Measurements from ENCODE around the gene HSD11B1. TPM values are rescaled to one million over a fixed set of nuclear protein-coding genes. Genes with fewer than 3 reads are reported as not detected.

The HSD11B1 gene
- total RNA-seq, 2 experiments from 2014 or later = 0.33 TPM; not detected in 1

DNA sequence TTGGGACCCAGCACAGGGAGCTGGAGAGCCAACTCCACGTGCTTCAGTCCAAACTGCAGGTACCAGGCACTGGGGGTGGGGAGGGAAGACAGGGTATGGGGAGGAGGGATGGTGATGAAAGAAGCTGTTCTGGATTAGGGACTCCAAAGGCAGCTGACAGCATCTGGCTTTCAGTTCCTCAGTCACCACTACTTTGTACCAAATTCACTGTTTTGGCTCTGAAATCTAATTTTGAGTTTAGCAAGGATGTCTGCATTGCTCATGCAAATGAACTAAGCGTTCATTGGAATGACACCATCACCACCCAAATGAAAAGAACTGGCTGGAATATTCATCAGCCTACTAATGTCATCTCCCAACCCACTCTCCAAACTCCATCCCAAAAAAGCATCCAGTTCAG is 71.0 kb downstream of the HSD11B1 start:
- no peaks in the 10 kb centered on the region for H3K9me3 ChIP-seq (ENCODE audit: control insufficient read depth in 1 of 2, insufficient read depth in 1 of 2, low read length in 2 of 2)
- Mint-ChIP-seq H3K4me3 (no peak overlapping the region), H3K4me1 (ENCODE audit: low read depth) (peaks cover 31% of the 10 kb centered on the region), H3K36me3 (ENCODE audit: low read depth) (peaks cover 37% of the 10 kb centered on the region), H3K27ac (no peak overlapping the region), H3K27me3 (no peaks in the 10 kb centered on the region), H3K9me3 (no peaks in the 10 kb centered on the region)
- peaks cover 87% of the 10 kb centered on the region for H3K36me3 ChIP-seq (ENCODE audit: insufficient read depth, low read length)
- H3K27ac ChIP-seq (ENCODE audit: low read depth in 1 of 2, low read length in 2 of 2) = peak overlapping the region in 1 of 2 donors; percentile 29
- no peak overlapping the region for H3K4me3 ChIP-seq (ENCODE audit: low read length)
- TF ChIP-seq, protein P1, sequence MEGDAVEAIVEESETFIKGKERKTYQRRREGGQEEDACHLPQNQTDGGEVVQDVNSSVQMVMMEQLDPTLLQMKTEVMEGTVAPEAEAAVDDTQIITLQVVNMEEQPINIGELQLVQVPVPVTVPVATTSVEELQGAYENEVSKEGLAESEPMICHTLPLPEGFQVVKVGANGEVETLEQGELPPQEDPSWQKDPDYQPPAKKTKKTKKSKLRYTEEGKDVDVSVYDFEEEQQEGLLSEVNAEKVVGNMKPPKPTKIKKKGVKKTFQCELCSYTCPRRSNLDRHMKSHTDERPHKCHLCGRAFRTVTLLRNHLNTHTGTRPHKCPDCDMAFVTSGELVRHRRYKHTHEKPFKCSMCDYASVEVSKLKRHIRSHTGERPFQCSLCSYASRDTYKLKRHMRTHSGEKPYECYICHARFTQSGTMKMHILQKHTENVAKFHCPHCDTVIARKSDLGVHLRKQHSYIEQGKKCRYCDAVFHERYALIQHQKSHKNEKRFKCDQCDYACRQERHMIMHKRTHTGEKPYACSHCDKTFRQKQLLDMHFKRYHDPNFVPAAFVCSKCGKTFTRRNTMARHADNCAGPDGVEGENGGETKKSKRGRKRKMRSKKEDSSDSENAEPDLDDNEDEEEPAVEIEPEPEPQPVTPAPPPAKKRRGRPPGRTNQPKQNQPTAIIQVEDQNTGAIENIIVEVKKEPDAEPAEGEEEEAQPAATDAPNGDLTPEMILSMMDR (IDR thresholded peaks at IDR 0.05) = no peak
- ChIA-PET CTCF (interaction anchor here (1.5 kb wide), 1 partner anchor 52 kb away, joined by 4 read pairs; the partner anchor contains the start of gene UTP25), POLR2A (interaction anchor here (1.0 to 11.3 kb wide), 7 partner anchors 8 to 101 kb away, joined by 3 to 245 read pairs (median 9); partner anchors contain the start of genes C1orf74, G0S2 and TRAF3IP3)
- intact Hi-C loops (cut with DNase I, micrococcal nuclease) = no loop called here
- H3K4me1 ChIP-seq (ENCODE audit: insufficient read depth, low read length) = peaks cover 53% of the 10 kb centered on the region
- H3K27me3 ChIP-seq (ENCODE audit: control insufficient read depth in 1 of 2, insufficient read depth in 2 of 2, low read length in 2 of 2) = no peaks in the 10 kb centered on the region
- DNase-seq = no peak
- no peak for ATAC-seq (ENCODE audit: poor library complexity)

DNA sequence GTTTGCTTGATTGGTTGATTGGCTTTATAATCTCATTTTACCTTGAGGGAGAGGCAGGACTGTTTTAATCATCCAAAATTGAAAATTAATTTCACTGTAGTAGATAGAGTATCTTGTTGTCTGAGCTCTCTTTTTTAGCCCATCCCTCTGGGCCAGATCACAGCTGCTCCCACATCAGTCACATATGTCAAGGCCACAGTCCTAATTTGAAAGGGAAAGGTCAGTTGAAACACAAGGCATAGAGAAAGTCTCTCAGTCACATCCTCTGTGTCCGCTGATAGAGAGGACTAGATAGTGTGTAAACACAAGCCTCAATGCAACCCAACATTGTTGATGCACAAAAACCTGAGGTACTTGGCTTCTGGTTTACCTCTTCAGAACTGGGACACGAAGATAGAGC is 72.9 kb downstream of the HSD11B1 start:
- H3K27ac Mint-ChIP-seq = peak overlapping the region; percentile 57
- H3K36me3 ChIP-seq (ENCODE audit: insufficient read depth, low read length) = peaks cover 98% of the 10 kb centered on the region
- no peak for ATAC-seq (ENCODE audit: poor library complexity)
- no peak overlapping the region for H3K4me3 ChIP-seq (ENCODE audit: low read length)
- TF ChIP-seq, protein P1 (IDR thresholded peaks at IDR 0.05) = no peak
- POLR2A ChIA-PET = interaction anchor here (0.5 to 11.3 kb wide), 4 partner anchors 10 to 551 kb away, joined by 3 to 245 read pairs (median 41); partner anchors contain the start of genes HHAT and TRAF3IP3
- DNase-seq = no peak
- H3K4me1 ChIP-seq (ENCODE audit: insufficient read depth, low read length) = peaks cover 34% of the 10 kb centered on the region
- H3K27ac ChIP-seq (ENCODE audit: low read depth in 1 of 2, low read length in 2 of 2) = no peak overlapping the region
- CTCF ChIA-PET = interaction anchor here (1.2 to 1.4 kb wide), 2 partner anchors 9 to 30 kb away, joined by 3 to 4 read pairs; no protein-coding TSS in a partner anchor
- no peak overlapping the region for H3K4me3 Mint-ChIP-seq
- H3K4me1 Mint-ChIP-seq (ENCODE audit: low read depth) = peaks cover 35% of the 10 kb centered on the region
- no peaks in the 10 kb centered on the region for H3K9me3 Mint-ChIP-seq
- no peaks in the 10 kb centered on the region for H3K27me3 ChIP-seq (ENCODE audit: control insufficient read depth in 1 of 2, insufficient read depth in 2 of 2, low read length in 2 of 2)
- intact Hi-C loops (cut with DNase I, micrococcal nuclease) = no loop called here
- H3K9me3 ChIP-seq (ENCODE audit: control insufficient read depth in 1 of 2, insufficient read depth in 1 of 2, low read length in 2 of 2) = no peaks in the 10 kb centered on the region
- no peaks in the 10 kb centered on the region for H3K27me3 Mint-ChIP-seq
- peaks cover 56% of the 10 kb centered on the region for H3K36me3 Mint-ChIP-seq (ENCODE audit: low read depth)

DNA sequence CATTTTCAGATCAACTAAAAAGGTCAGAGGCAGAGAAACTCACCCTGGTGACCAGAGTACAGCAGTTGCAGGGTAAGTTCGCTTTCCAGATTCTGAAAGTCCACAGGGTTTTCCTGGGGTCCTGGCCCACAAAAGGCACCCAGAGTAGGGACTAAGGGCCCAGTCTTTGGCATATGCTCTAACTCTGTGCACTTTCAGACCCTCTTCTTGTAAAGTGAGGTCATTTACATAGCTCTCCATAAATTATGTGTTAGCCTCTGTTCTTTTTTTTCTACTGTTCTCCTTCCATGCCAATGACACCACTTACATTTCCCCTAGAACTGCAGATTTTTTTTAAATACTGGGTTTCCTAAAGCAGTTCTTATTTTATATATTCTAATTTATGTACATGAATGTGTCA is 73.5 kb downstream of the HSD11B1 start:
- peaks cover 59% of the 10 kb centered on the region for H3K36me3 Mint-ChIP-seq (ENCODE audit: low read depth)
- no peaks in the 10 kb centered on the region for H3K27me3 Mint-ChIP-seq
- no peaks in the 10 kb centered on the region for H3K27me3 ChIP-seq (ENCODE audit: control insufficient read depth in 1 of 2, insufficient read depth in 2 of 2, low read length in 2 of 2)
- no peaks in the 10 kb centered on the region for H3K9me3 ChIP-seq (ENCODE audit: control insufficient read depth in 1 of 2, insufficient read depth in 1 of 2, low read length in 2 of 2)
- H3K4me3 Mint-ChIP-seq = no peak overlapping the region
- POLR2A ChIA-PET = interaction anchor here (1.2 to 11.3 kb wide), 2 partner anchors 10 to 29 kb away, joined by 3 to 245 read pairs; no protein-coding TSS in a partner anchor
- H3K9me3 Mint-ChIP-seq = no peaks in the 10 kb centered on the region
- intact Hi-C loops (cut with DNase I, micrococcal nuclease) = no loop called here
- H3K4me3 ChIP-seq (ENCODE audit: low read length) = no peak overlapping the region
- CTCF ChIA-PET = interaction anchor here (1.2 to 1.4 kb wide), 2 partner anchors 9 to 30 kb away, joined by 3 to 4 read pairs; no protein-coding TSS in a partner anchor
- TF ChIP-seq, protein P1 (IDR thresholded peaks at IDR 0.05) = no peak
- peak overlapping the region; percentile 57 for H3K27ac Mint-ChIP-seq
- ATAC-seq (ENCODE audit: poor library complexity) (no peak), DNase-seq (no peak)
- no peak overlapping the region for H3K27ac ChIP-seq (ENCODE audit: low read depth in 1 of 2, low read length in 2 of 2)
- peaks cover 97% of the 10 kb centered on the region for H3K36me3 ChIP-seq (ENCODE audit: insufficient read depth, low read length)
- H3K4me1 ChIP-seq (ENCODE audit: insufficient read depth, low read length) = peaks cover 33% of the 10 kb centered on the region
- H3K4me1 Mint-ChIP-seq (ENCODE audit: low read depth) = peaks cover 38% of the 10 kb centered on the region

All from CD4-positive, alpha-beta T cell (primary cell).